ENCODE data around the gene PSMA3. TPM values are rescaled to one million over a fixed set of nuclear protein-coding genes. Genes with fewer than 3 reads are reported as not detected.

PSMA3 gene
- total and polyA plus RNA-seq, 9 of the 15 experiments (the other 6 are each of a cell fraction or from before 2014, with no cell fraction given), result 129 to 786 (median 319) TPM

GRCh38 chr14:58199726-58200479 lies 44.7 kb upstream of the PSMA3 start, which contains the start of gene ACTR10 (continued):
- peak; percentile 57; the same call in 1 of the 2 replicates for TF ChIP-seq ZBTB2 (IDR thresholded peaks at IDR 0.05)
- 0 out of 2 replicates have a peak, but pooled peaks have one; percentile 18 for TF ChIP-seq TCF3 (CRISPR knock-in tag; IDR thresholded peaks at IDR 0.05)
- no peak for TF ChIP-seq BDP1 (IDR thresholded peaks at IDR 0.05; ENCODE audit: insufficient read depth, insufficient read length)
- no peak for TF ChIP-seq NR2C2 (CRISPR knock-in tag; IDR thresholded peaks at IDR 0.05)
- TF ChIP-seq NR2C2 (tag; IDR thresholded peaks at IDR 0.05), result peak; percentile 41; the same call in 1 of the 2 replicates
- peak; percentile 69 for TF ChIP-seq VEZF1 (CRISPR knock-in tag; IDR thresholded peaks at IDR 0.05)
- TF ChIP-seq HDGF (IDR thresholded peaks at IDR 0.05), result no peak
- peak; percentile 71 for TF ChIP-seq HMGN3 (IDR thresholded peaks at IDR 0.05; ENCODE audit: borderline replicate concordance, extremely low read depth, insufficient read length, low read depth, low read length)
- TF ChIP-seq POLR2H (tag; IDR thresholded peaks at IDR 0.05; ENCODE audit: low read depth), result peak; percentile 38; the same call in 1 of the 2 replicates
- no peak for TF ChIP-seq ZNF507 (tag; conservative IDR thresholded peaks at IDR 0.05)
- TF ChIP-seq SMAD4 (CRISPR knock-in tag; conservative IDR thresholded peaks at IDR 0.05), result peak; percentile 64; the same call in 1 of the 2 replicates
- TF ChIP-seq CREB3L1 (IDR thresholded peaks at IDR 0.05; ENCODE audit: borderline replicate concordance, low read depth), result peak; percentile 26; the same call in 1 of the 2 replicates
- peak; percentile 81 for TF ChIP-seq CTBP1 (IDR thresholded peaks at IDR 0.05; ENCODE audit: borderline replicate concordance)
- TF ChIP-seq SP1 (CRISPR knock-in tag; IDR thresholded peaks at IDR 0.05), result peak; percentile 85
- no peak for TF ChIP-seq PHF21A (IDR thresholded peaks at IDR 0.05; ENCODE audit: borderline replicate concordance, low read depth)

All from K562 (cell line).